Fibroblast of lung (primary cell): ENCODE results near the gene SMIM12.

Source experiments
- EZH2 ChIP-seq: IDR thresholded peaks from 2 replicates; pipeline ENCODE4 v1.5.1; 2012; ENCODE audit warnings: low read length, control low read depth, mild to moderate bottlenecking; ENCODE audit errors: missing control alignments
- TF ChIP-seq, protein P1 (sequence below), 2 donors: IDR thresholded peaks in 1 of 2; conservative IDR thresholded peaks in 1 of 2; 1 replicate in 1 of 2; 2 replicates in 1 of 2; pipeline ENCODE4 v1.5.1; 2011 to 2012; ENCODE audit warnings: low read length in 2 of 2, control low read depth in 1 of 2, inconsistent platforms in 1 of 2, low read depth in 1 of 2, mild to moderate bottlenecking in 1 of 2

DNA sequence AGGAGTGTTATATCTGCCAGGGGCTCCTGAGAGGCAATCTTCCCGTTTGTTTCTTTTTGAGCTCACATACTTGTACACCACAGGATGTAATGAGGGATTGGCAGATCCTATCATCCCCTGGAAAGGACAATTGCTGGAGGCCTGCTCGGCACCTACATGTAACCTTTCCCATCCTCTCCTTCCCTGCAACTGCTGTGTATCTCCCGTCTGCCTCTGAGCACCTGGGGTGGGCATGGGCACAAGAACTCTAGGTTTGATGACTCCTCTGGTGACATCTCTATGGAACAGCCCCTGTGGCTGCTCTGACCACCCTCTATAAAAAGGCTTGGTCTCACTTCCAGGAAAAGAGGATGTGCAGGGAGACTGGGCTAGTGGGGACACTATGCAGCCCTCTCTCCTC lies 25.0 kb upstream of the SMIM12 start:
- TF ChIP-seq, protein P1, sequence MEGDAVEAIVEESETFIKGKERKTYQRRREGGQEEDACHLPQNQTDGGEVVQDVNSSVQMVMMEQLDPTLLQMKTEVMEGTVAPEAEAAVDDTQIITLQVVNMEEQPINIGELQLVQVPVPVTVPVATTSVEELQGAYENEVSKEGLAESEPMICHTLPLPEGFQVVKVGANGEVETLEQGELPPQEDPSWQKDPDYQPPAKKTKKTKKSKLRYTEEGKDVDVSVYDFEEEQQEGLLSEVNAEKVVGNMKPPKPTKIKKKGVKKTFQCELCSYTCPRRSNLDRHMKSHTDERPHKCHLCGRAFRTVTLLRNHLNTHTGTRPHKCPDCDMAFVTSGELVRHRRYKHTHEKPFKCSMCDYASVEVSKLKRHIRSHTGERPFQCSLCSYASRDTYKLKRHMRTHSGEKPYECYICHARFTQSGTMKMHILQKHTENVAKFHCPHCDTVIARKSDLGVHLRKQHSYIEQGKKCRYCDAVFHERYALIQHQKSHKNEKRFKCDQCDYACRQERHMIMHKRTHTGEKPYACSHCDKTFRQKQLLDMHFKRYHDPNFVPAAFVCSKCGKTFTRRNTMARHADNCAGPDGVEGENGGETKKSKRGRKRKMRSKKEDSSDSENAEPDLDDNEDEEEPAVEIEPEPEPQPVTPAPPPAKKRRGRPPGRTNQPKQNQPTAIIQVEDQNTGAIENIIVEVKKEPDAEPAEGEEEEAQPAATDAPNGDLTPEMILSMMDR (conservative IDR thresholded peaks at IDR 0.05 in 1 of 2, IDR thresholded peaks at IDR 0.05 in 1 of 2; ENCODE audit: low read depth in 1 of 2, low read length in 2 of 2) = no peak
- no peak for TF ChIP-seq EZH2
